NT2/D1 (cell line): ENCODE results near the gene AICDA.
"Not testable (repeated sequence)": the region's sequence is repeated elsewhere in the genome, so short reads cannot be mapped to it uniquely, and the experiment has no call there.

Experiments
- SUZ12 ChIP-seq: IDR thresholded peaks from 2 replicates; pipeline ENCODE4 v1.6.1; 2011; ENCODE audit not compliant: insufficient read length, insufficient read depth; ENCODE audit errors: extremely low read depth
- YY1 ChIP-seq: IDR thresholded peaks from 2 replicates; pipeline ENCODE4 v1.6.1; 2011; ENCODE audit not compliant: insufficient read length, insufficient read depth
- ZNF274 ChIP-seq: IDR thresholded peaks from 2 replicates; pipeline ENCODE4 v1.6.1; 2011; ENCODE audit warnings: mild to moderate bottlenecking, low read depth, low read length

GRCh38 chr12:8613881-8614280 lies 1.2 kb upstream of the AICDA start:
- not testable (repeated sequence) for TF ChIP-seq ZNF274, SUZ12, YY1
